Measurements from ENCODE around the gene ANAPC5.

ANAPC5 gene

DNA sequence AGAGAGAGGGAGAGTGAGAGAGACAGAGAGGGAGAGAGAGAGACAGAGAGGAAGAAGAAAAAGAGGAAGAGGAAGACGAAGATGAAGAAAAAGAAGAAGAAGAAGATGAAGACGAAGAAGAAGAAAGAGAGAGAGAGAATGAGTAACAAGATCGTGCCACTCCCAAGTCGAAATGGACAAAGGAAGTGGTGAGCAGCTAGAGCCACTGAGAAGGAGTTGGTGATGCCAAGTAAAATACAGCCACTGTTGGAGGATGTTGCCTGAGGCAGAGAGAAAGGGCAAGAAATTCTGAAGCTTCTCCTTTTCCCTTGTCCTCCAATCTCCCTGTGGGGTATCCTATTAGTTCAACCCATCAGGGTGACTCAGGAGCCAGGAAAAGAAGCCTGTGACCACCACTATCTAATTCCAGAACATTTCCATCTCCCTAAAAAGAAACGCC lies 12.5 kb upstream of the ANAPC5 start:
- no peak overlapping the region for H3K27ac ChIP-seq (ENCODE audit: low read depth, low read length)
- H3K4me2 ChIP-seq (ENCODE audit: low read length) = no peak overlapping the region
- no peaks in the 10 kb centered on the region for H3K79me2 ChIP-seq (ENCODE audit: control insufficient read depth, low read length)
- peaks cover 20% of the 10 kb centered on the region for H3K27me3 ChIP-seq (ENCODE audit: control insufficient read depth, low read length)
- no peaks in the 10 kb centered on the region for H3K9me3 ChIP-seq (ENCODE audit: control insufficient read depth, insufficient read depth, low read length)
- H3K9me2 ChIP-seq (replicated peaks; ENCODE audit: control insufficient read depth, low read length) = no peaks in the 10 kb centered on the region
- 0 out of 2 replicates have a peak, but pooled peaks cover 4% of the 10 kb centered on the region for H3K4me1 ChIP-seq (ENCODE audit: control insufficient read depth, low read length)
- no peaks in the 10 kb centered on the region for H3F3A ChIP-seq (ENCODE audit: control insufficient read depth, insufficient read depth)
- no peaks in the 10 kb centered on the region for H3K36me3 ChIP-seq (ENCODE audit: control insufficient read depth, low read length)
- H3K4me3 ChIP-seq (ENCODE audit: low read length) = no peak overlapping the region
- no peaks in the 10 kb centered on the region for H4K20me1 ChIP-seq (ENCODE audit: control insufficient read depth, insufficient read depth, low read depth, low read length)
- TF ChIP-seq EZH2phosphoT487 (IDR thresholded peaks at IDR 0.05; ENCODE audit: borderline replicate concordance, low read length) = no peak
- TF ChIP-seq, protein P1, sequence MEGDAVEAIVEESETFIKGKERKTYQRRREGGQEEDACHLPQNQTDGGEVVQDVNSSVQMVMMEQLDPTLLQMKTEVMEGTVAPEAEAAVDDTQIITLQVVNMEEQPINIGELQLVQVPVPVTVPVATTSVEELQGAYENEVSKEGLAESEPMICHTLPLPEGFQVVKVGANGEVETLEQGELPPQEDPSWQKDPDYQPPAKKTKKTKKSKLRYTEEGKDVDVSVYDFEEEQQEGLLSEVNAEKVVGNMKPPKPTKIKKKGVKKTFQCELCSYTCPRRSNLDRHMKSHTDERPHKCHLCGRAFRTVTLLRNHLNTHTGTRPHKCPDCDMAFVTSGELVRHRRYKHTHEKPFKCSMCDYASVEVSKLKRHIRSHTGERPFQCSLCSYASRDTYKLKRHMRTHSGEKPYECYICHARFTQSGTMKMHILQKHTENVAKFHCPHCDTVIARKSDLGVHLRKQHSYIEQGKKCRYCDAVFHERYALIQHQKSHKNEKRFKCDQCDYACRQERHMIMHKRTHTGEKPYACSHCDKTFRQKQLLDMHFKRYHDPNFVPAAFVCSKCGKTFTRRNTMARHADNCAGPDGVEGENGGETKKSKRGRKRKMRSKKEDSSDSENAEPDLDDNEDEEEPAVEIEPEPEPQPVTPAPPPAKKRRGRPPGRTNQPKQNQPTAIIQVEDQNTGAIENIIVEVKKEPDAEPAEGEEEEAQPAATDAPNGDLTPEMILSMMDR (IDR thresholded peaks at IDR 0.05; ENCODE audit: low read depth, low read length, poor library complexity, severe bottlenecking) = no peak

DNA sequence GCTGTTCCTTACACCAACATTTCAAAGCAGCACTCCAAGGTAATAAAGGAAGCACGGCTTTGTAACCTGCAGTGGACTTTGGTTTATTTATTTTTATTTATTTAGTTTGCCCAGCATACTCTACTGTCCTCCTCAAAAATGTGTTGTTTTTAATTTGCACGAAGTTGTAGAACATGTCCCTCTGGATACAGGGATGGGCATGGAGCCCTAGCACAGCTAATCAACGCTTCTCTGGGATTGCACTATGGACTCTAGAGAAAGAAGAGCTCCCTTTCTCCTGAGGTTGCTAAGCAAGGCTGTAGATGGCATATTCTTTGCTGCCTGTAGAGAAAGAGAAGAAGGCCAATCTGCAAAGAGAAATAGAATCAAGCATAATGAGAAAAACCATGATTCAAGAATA lies 5.9 kb upstream of the ANAPC5 start:
- Histone ChIP-seq H3F3A (ENCODE audit: control insufficient read depth, insufficient read depth) (peaks cover 4% of the 10 kb centered on the region; the same call in 1 of the 2 replicates), H3K4me1 (ENCODE audit: control insufficient read depth, low read length) (peaks cover 2% of the 10 kb centered on the region), H3K36me3 (ENCODE audit: control insufficient read depth, low read length) (no peaks in the 10 kb centered on the region), H4K20me1 (ENCODE audit: control insufficient read depth, insufficient read depth, low read depth, low read length) (no peaks in the 10 kb centered on the region), H3K27me3 (ENCODE audit: control insufficient read depth, low read length) (0 out of 2 replicates have a peak, but pooled peaks cover 2% of the 10 kb centered on the region), H3K9me2 (replicated peaks; ENCODE audit: control insufficient read depth, low read length) (no peaks in the 10 kb centered on the region), H3K4me2 (ENCODE audit: low read length) (no peak overlapping the region), H3K4me3 (ENCODE audit: low read length) (no peak overlapping the region), H3K27ac (ENCODE audit: low read depth, low read length) (no peak overlapping the region), H3K79me2 (ENCODE audit: control insufficient read depth, low read length) (no peaks in the 10 kb centered on the region), H3K9me3 (ENCODE audit: control insufficient read depth, insufficient read depth, low read length) (no peaks in the 10 kb centered on the region)
- TF ChIP-seq EZH2phosphoT487 (IDR thresholded peaks at IDR 0.05; ENCODE audit: borderline replicate concordance, low read length) = no peak
- TF ChIP-seq, protein P1 (IDR thresholded peaks at IDR 0.05; ENCODE audit: low read depth, low read length, poor library complexity, severe bottlenecking) = no peak

DNA sequence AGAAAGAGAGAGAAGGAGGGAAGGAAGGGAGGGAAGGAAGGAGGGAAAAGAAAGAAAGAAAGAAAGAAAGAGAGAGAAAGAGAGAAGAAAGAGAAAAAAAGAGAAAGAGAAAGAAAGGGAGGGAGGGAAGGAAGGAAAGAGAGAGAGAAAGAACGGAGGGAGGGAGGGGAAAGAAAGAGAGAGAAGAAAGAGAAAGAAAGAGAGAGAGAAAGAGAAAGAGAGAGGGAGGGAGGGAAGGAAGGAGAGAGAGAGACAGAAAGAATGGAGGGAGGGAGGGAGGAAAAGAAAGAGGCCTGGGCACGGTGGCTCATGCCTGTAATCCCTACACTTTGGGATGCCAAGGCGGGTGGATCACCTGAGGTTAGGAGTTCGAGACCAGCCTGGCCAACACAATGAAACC lies 5.1 kb upstream of the ANAPC5 start:
- no peak overlapping the region for H3K4me2 ChIP-seq (ENCODE audit: low read length)
- no peaks in the 10 kb centered on the region for H3K9me2 ChIP-seq (replicated peaks; ENCODE audit: control insufficient read depth, low read length)
- H3K9me3 ChIP-seq (ENCODE audit: control insufficient read depth, insufficient read depth, low read length) = no peaks in the 10 kb centered on the region
- 0 out of 2 replicates have a peak, but pooled peaks cover 2% of the 10 kb centered on the region for H3K27me3 ChIP-seq (ENCODE audit: control insufficient read depth, low read length)
- no peaks in the 10 kb centered on the region for H3K36me3 ChIP-seq (ENCODE audit: control insufficient read depth, low read length)
- H3F3A ChIP-seq (ENCODE audit: control insufficient read depth, insufficient read depth) = peaks cover 4% of the 10 kb centered on the region; the same call in 1 of the 2 replicates
- H3K79me2 ChIP-seq (ENCODE audit: control insufficient read depth, low read length) = no peaks in the 10 kb centered on the region
- H3K4me1 ChIP-seq (ENCODE audit: control insufficient read depth, low read length) = peaks cover 5% of the 10 kb centered on the region
- no peak overlapping the region for H3K27ac ChIP-seq (ENCODE audit: low read depth, low read length)
- H3K4me3 ChIP-seq (ENCODE audit: low read length) = no peak overlapping the region
- no peaks in the 10 kb centered on the region for H4K20me1 ChIP-seq (ENCODE audit: control insufficient read depth, insufficient read depth, low read depth, low read length)
- TF ChIP-seq, protein P1 (IDR thresholded peaks at IDR 0.05; ENCODE audit: low read depth, low read length, poor library complexity, severe bottlenecking) = no peak
- TF ChIP-seq EZH2phosphoT487 (IDR thresholded peaks at IDR 0.05; ENCODE audit: borderline replicate concordance, low read length) = no peak

All from DOHH2 (cell line).